ENCODE results near the gene KCNE3. TPM values are rescaled to one million over a fixed set of nuclear protein-coding genes. Genes with fewer than 3 reads are reported as not detected.

KCNE3 gene
- total and polyA plus RNA-seq, 9 of the 15 experiments (the other 6 are each of a cell fraction or from before 2014, with no cell fraction given) = 1.6 to 8.7 (median 6.2) TPM

DNA sequence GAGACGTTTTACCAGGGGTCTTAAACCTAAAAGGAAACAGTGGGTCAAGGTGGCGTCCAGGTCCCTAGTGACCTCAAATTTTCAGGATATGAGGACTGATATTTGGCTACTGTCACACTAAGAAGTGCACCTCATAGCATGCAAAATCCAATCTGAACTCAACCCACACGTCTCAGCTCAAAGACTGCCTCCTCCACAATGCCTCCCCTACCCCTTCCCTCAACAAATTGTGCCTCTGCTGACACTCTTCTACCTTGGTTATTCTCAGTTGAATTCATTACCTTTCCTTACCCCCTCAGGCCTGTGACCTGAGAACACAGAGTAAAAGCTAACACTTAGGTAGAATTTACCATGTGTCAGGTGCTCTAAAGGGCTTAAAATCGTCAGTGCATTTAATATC lies 38.6 kb upstream of the KCNE3 start (continued):
- TF ChIP-seq SRSF7 (optimal IDR thresholded peaks at IDR 0.05; ENCODE audit: low read depth, low read length) (no peak), ZNF57 (CRISPR knock-in tag; IDR thresholded peaks at IDR 0.05) (no peak)
- TF ChIP-seq, protein P1, sequence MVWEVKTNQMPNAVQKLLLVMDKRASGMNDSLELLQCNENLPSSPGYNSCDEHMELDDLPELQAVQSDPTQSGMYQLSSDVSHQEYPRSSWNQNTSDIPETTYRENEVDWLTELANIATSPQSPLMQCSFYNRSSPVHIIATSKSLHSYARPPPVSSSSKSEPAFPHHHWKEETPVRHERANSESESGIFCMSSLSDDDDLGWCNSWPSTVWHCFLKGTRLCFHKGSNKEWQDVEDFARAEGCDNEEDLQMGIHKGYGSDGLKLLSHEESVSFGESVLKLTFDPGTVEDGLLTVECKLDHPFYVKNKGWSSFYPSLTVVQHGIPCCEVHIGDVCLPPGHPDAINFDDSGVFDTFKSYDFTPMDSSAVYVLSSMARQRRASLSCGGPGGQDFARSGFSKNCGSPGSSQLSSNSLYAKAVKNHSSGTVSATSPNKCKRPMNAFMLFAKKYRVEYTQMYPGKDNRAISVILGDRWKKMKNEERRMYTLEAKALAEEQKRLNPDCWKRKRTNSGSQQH (CRISPR knock-in tag; IDR thresholded peaks at IDR 0.05) = no peak
- TF ChIP-seq, protein P2, sequence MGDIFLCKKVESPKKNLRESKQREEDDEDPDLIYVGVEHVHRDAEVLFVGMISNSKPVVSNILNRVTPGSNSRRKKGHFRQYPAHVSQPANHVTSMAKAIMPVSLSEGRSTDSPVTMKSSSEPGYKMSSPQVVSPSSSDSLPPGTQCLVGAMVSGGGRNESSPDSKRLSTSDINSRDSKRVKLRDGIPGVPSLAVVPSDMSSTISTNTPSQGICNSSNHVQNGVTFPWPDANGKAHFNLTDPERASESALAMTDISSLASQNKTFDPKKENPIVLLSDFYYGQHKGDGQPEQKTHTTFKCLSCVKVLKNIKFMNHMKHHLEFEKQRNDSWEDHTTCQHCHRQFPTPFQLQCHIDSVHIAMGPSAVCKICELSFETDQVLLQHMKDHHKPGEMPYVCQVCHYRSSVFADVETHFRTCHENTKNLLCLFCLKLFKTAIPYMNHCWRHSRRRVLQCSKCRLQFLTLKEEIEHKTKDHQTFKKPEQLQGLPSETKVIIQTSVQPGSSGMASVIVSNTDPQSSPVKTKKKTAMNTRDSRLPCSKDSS (IDR thresholded peaks at IDR 0.05; ENCODE audit: low read depth, partially characterized antibody) = no peak

DNA sequence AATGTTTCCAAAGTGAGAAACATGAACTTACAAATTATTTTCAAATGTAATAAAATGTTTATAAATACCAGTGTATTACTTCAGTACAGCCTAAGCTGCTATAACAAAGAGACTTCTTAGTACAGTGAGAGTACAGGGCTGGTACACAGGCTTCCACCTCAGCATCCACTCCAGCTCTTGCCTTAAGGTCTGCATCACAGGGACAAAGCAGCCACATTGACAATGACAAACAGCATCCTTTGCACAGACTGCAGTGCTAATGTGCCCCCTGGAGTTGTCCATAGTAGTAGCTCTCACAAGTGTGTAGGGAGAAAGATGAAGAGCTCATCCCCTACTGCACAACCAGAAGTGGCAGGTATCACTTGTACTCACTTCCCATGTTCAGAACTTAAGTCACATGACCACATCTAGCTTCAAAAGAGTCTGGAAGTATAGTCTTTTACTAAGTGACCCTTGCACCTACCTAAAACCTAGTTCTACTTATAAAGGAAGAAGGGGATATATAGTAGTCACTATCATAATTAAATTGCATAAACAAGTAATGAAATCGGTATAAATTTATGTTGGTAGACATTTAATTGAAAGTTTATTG lies 36.8 kb upstream of the KCNE3 start:
- intact Hi-C loops (cut with micrococcal nuclease) (no loop called here), in situ Hi-C loops (cut with MboI) (no loop called here)
- DNase-seq (ENCODE audit: extremely low read depth in 1 of 4, low spot score in 3 of 4) (no peak), FAIRE-seq (no peak), ATAC-seq (peak; percentile 36)
- H3K9ac ChIP-seq (ENCODE audit: insufficient read depth in 1 of 2, low read depth in 2 of 2, low read length in 2 of 2) = no peak overlapping the region
- peak overlapping the region; percentile 81; the same call in 1 of the 3 replicates for H3K27ac ChIP-seq (ENCODE audit: extremely low read depth, low read depth, low read length)
- no peaks in the 10 kb centered on the region for H3K79me2 ChIP-seq (ENCODE audit: control insufficient read depth, insufficient read depth, low read length)
- H3K27me3 ChIP-seq (ENCODE audit: control insufficient read depth in 2 of 2, insufficient read depth in 2 of 2, low read length in 2 of 2) = no peaks in the 10 kb centered on the region
- H3K4me2 ChIP-seq (ENCODE audit: insufficient read depth, low read length) = no peak overlapping the region
- H3K9me3 ChIP-seq (replicated peaks; ENCODE audit: control insufficient read depth, insufficient read depth, low read depth, low read length) = 0 out of 2 replicates have a peak, but pooled peaks cover 4% of the 10 kb centered on the region
- BruUV-seq (replicated peaks) = no TSS peak
- H3K9me1 ChIP-seq (ENCODE audit: control insufficient read depth, insufficient read depth, low read length) = no peaks in the 10 kb centered on the region
- no peak overlapping the region for H3K4me3 ChIP-seq
- no peaks in the 10 kb centered on the region for H3K36me3 ChIP-seq (ENCODE audit: control insufficient read depth, insufficient read depth, low read length)
- CTCF ChIA-PET (ENCODE audit: low intra/inter-chr PET ratio) = no interaction called here
- POLR2A ChIA-PET = interaction anchor here (1.1 to 2.2 kb wide), 2 partner anchors 11 to 34 kb away, joined by 4 to 13 read pairs; partner anchors contain the start of gene LIPT2
- peak overlapping the region; percentile 92 for H2AFZ ChIP-seq (ENCODE audit: low read depth, low read length)
- H4K20me1 ChIP-seq (replicated peaks; ENCODE audit: control insufficient read depth, insufficient read depth, low read length) = no peaks in the 10 kb centered on the region
- H3K4me1 ChIP-seq (replicated peaks in 1 of 2; ENCODE audit: control insufficient read depth in 2 of 2, insufficient read depth in 2 of 2, low read length in 2 of 2) = peaks cover 5 to 12% of the 10 kb centered on the region in 2 experiments; a peak in 3 of 5 replicates
- 59% methylated on average over 1 of the region's 1 CpG for WGBS (ENCODE audit: insufficient coverage, low coverage, missing lambda C conversion rate)
- TF ChIP-seq SMAD3 (CRISPR knock-in tag; conservative IDR thresholded peaks at IDR 0.05) (no peak), BMI1 (IDR thresholded peaks at IDR 0.05; ENCODE audit: low read length) (no peak), RBM17 (IDR thresholded peaks at IDR 0.05; ENCODE audit: borderline replicate concordance, low read depth, low read length) (no peak), RAD51 (IDR thresholded peaks at IDR 0.05; ENCODE audit: borderline replicate concordance, low read depth) (peak; percentile 60; the same call in 1 of the 2 replicates), YY1 (IDR thresholded peaks at IDR 0.05; ENCODE audit: borderline replicate concordance in 1 of 3, control insufficient read depth in 1 of 3, extremely low read depth in 1 of 3, insufficient read depth in 3 of 3, insufficient read length in 1 of 3, insufficient replicate concordance in 2 of 3, low read depth in 1 of 3, low read length in 2 of 3) (no peak), PYGO2 (tag; IDR thresholded peaks at IDR 0.05) (no peak), TAF9B (IDR thresholded peaks at IDR 0.05; ENCODE audit: partially characterized antibody) (no peak), CTBP1 (IDR thresholded peaks at IDR 0.05; ENCODE audit: borderline replicate concordance) (peak; percentile 32; the same call in 1 of the 2 replicates)
- TF ChIP-seq, protein P3, sequence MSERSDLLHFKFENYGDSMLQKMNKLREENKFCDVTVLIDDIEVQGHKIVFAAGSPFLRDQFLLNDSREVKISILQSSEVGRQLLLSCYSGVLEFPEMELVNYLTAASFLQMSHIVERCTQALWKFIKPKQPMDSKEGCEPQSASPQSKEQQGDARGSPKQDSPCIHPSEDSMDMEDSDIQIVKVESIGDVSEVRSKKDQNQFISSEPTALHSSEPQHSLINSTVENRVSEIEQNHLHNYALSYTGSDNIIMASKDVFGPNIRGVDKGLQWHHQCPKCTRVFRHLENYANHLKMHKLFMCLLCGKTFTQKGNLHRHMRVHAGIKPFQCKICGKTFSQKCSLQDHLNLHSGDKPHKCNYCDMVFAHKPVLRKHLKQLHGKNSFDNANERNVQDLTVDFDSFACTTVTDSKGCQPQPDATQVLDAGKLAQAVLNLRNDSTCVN (CRISPR knock-in tag; IDR thresholded peaks at IDR 0.05) = no peak
- TF ChIP-seq, protein P4, sequence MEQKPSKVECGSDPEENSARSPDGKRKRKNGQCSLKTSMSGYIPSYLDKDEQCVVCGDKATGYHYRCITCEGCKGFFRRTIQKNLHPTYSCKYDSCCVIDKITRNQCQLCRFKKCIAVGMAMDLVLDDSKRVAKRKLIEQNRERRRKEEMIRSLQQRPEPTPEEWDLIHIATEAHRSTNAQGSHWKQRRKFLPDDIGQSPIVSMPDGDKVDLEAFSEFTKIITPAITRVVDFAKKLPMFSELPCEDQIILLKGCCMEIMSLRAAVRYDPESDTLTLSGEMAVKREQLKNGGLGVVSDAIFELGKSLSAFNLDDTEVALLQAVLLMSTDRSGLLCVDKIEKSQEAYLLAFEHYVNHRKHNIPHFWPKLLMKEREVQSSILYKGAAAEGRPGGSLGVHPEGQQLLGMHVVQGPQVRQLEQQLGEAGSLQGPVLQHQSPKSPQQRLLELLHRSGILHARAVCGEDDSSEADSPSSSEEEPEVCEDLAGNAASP (IDR thresholded peaks at IDR 0.05) = no peak
